Measurements from ENCODE around the gene TRIM41.

GRCh38 chr5:181219262-181220177 is 3.6 kb upstream of the TRIM41 start:
- TF ChIP-seq CTCF (IDR thresholded peaks at IDR 0.05) (no peak), POLR2A (IDR thresholded peaks at IDR 0.05) (no peak), POLR2AphosphoS5 (IDR thresholded peaks at IDR 0.05) (no peak)

All from breast epithelium (tissue), 3 donors.